NCI-H2029 treated with DMSO at 0.1 percent for 48 hours (cell line): ENCODE measurements around the gene AP1M1.

Experiments
- DNase-seq: peaks from one replicate; lab custom pipeline; 2025; lab: John Stamatoyannopoulos, UW

AP1M1 gene

GRCh38 chr19:16232127-16232526 is 34.4 kb downstream of the AP1M1 start:
- no peak for DNase-seq

GRCh38 chr19:16232568-16232967 is 34.9 kb downstream of the AP1M1 start:
- DNase-seq, result no peak

- DNase-seq, result no peak
These were observed 35.5 kb downstream of the AP1M1 start for GRCh38 chr19:16233081-16233776.

GRCh38 chr19:16233836-16234551 is 36.3 kb downstream of the AP1M1 start:
- DNase-seq, result no peak

DNA sequence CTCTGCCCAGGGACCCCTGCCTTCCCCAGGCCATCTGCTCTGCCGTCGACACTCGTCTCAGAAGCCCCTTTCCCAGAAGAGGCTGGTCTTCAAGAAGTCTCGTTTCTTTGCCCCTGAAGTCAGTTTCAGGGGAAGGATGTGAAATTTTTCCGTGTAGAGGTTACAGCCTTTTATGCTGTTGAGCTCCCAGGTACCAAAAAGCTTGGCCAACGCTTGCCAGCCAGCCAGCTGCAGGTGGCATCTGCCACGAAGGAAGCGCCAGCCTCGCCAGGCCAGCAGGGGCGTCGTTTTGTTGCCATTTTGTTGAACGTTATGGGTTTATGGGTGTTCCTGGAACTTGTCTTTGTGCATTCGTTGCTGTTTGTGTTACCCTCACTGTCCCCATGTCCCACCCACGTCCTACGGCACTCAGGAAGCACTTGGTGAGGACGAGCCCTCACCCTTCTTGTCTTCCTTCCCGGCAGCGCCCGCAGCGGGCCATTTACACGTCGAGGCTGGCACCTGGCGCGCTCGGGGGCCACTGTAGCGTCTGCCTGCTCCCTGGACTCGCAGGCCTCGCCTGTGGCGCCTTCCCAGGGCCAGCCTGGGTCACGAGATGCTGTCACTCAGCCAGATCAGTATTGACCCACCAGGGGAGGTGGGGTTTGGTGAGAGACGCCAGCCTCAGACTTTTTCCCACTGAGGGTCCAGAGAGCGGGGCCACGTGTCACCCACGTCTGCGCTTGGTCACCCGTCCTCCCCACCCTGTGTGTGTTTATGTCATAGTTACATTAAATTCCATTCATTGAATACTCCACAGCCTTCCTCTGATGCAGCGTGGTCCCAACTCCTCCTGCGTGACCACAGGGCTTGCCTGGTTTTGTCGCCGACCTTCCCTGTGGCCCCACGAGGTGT is 37.1 kb downstream of the AP1M1 start:
- no peak for DNase-seq

DNA sequence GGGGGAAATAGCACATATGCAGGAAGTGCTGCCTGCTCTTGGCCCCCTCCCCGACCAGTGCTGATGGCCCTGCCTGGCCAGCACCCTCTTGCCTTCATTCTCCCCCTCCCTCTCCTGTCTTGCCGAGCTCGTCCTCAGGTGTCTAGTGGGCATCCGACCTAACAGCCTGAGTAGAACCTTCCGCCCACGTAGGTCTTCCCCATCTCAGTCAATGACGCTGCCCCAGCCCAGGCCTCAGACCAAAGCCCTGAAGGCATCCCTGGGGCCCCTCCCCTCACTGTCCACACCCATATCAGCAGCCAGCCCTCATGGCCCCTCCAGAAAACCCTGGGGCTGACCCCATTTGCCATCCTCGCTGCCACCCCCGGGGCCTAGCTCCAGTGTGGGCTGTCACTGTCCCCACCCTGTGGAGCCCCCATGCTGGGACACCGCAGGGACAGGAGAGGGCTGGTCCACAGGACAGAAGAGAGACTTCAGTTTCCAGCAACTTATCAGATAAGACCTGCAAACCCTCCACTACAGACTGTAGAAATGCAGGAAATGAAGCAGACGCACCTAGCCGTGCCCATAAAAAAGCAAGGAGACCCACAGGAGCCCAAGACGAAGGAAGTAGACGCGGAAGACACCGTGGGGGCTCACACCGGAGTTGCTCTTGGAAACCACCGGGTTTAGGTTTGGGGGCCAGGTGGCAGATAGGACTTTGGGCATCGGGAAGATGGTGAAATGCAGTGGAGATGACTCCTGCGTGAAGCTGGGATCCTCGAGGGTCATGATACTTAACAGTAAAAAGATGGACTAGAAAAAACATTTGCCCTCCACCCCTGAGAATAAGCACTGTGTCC is 38.3 kb downstream of the AP1M1 start:
- DNase-seq, result no peak

DNA sequence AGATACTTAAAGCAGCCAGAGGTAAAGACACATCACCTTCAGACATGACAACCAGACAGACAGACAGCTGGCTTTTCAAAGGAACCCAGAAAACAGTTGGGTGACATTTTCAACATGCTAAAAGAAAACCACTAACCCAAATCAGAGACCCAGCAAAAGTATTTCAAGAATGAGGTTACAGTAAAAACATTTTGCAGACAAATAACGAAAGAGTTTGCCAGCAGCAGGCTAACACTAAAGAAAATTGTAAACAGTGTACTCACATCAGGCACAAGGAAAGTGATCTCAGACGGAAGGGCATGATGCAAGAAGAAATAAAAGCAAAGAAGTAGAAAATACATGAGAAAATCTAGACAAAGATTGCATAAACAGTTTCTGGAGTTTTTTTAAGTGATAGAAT is 46.4 kb downstream of the AP1M1 start:
- no peak for DNase-seq

DNA sequence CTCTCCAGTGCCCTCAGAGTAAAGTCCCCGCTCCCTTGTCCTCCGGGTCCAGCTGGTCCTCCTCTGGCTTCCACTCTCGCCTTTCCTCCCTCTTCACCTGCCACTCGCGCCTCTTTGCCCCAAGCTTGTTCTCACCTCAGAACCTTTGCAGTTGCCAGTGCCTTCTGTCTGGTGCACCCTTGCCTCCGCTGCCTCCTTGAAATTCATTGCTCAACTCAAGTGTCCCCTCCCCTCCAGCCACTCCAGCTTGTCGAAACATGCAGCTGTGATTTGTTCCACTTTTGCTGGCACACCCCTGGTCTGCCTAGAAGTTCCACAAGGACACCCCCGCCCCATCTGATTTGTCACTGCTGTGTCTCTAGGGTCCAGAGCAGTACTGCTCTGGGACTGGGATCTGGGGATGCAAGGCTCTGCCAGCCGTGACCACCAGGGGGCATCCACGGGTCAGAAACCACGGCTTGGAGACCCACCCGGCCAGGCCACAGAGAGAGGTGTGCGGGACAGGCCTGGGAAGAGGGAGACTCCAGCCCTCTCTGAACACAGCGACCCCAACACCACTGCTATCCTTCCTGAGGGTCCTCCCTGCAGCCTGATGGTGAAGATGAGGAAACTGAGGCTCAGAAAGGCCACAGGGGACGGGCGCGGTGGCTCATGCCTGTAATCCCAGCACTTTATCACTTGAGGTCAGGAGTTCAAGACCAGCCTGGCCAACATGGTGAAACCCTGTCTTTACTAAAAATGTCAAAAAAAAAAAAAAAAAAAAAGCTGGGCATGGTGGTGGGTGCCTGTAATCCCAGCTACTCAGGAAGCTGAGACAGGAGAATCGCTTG is 49.9 kb downstream of the AP1M1 start:
- DNase-seq, result peak; percentile 43

DNA sequence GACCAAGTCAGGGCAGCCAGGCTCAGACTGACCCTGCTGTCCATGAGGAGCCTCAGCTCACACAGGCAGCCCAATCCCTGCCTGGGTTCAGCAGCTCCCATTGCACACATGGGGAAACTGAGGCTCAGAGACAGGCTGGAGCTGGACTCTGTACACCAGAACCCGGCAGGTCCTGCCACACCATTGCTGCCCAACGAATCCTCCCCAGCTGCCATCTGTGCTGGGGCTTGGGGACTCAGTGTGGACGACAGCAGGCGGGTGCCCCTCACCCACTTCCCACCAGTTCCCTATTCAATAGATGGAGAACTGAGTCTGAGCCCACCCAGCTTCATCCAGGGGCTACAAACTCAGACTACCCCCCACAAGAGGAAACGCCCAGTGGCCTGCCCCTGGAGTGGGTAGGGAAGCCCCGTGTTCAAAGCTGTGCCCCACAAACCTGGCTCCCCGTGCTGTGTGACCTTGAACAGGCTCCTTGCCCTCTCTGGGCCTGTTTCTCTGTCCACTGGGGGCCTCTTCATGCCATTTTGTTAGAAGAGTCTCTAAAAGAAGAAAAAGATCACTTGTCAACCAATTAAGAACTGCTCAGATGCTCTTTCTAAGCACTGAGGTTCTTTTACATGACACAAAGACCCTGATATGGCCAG is 50.8 kb downstream of the AP1M1 start:
- DNase-seq, result no peak

GRCh38 chr19:16249826-16250404 is 52.2 kb downstream of the AP1M1 start:
- DNase-seq, result no peak

GRCh38 chr19:16252459-16253205 is 54.9 kb downstream of the AP1M1 start:
- no peak for DNase-seq

GRCh38 chr19:16254851-16255408 is 57.2 kb downstream of the AP1M1 start:
- no peak for DNase-seq

- DNase-seq, result no peak
These were observed 59.8 kb downstream of the AP1M1 start for GRCh38 chr19:16257509-16258002.

GRCh38 chr19:16258440-16258903 is 60.8 kb downstream of the AP1M1 start:
- no peak for DNase-seq

DNA sequence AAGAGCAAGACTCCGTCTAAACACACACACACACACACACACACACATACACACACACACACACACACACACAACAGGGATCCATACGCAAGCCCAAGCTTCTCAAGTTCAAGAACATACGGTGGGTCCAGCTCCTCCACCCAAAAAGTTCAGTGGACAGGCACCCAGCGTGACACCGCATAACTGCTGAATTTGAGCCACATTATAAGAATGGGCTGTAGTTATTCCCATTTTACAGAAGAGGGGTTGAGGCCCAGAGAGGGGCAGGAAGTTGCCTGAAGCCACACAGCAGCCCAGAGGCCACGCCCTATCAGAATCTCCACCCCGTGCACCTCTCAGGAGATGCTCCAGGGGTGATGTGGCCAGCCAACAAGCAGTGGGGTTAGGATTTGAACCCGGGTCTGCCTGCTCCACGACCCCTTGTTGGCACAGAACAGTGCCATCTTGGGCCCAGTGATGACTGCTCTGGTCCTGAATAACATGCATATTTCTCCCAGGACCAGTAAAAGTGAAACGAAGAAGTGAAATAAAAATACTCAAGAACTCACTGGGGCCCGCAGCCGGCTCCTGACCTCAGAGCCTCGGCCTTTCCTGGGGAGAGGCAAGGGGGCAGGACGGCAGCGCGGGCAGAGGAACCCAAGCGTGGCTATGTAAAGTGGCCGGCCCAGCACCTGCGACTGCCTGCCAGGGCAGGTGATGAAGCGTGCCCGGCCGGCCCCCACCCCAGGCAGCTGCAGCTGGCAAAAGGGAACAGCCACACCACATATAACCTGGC is 61.9 kb downstream of the AP1M1 start:
- no peak for DNase-seq

- no peak for DNase-seq
These were observed 62.6 kb downstream of the AP1M1 start for GRCh38 chr19:16260160-16260811.

DNA sequence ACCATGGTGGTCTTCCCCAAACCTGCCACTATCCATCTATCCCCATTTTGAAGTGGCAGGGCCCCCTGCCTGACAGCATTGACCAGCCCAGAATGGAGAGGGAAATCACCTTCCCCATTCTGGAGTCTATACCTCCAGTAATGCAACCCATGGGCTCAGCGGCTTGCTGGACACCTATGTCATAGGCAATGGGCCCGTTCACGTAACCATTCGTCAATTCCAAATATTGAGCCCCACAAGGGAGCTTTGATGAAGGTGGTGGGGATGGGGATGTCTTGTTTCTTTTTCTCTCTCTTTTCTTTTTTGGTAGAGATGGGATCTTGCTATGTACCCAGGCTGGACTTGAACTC is 63.1 kb downstream of the AP1M1 start:
- DNase-seq, result no peak
